Endothelial cell of umbilical vein (primary cell): ENCODE results near the gene SART3. TPM values are rescaled to one million over a fixed set of nuclear protein-coding genes. Genes with fewer than 3 reads are reported as not detected.

Experiments used
- BruUV-seq: library from RNA; stranded (reverse); fragments of 400-500 nt; replicated peaks from 2 replicates; lab custom pipeline; 2021; lab: Mats Ljungman, UMichigan
- CTCF ChIA-PET: fragments of 300-600, 350-600 bp; sonication (Branson Sonifier 250); formaldehyde crosslinking; loops from one replicate; lab custom pipeline; 2021; ENCODE audit warnings: antibody characterized with exemption, inconsistent platforms; lab: Charles Lee
- POLR2A ChIA-PET: fragments of 300-600, 350-600 bp; sonication (Branson Sonifier 250); formaldehyde crosslinking; loops from one replicate; lab custom pipeline; 2021; ENCODE audit warnings: antibody characterized with exemption, inconsistent platforms; lab: Charles Lee
- DNase-seq: peaks from one replicate; pipeline ENCODE4 v3.0.0-alpha.2; 2011; ENCODE audit warnings: low read depth, low spot score
- FAIRE-seq: peaks from 2 replicates; lab custom pipeline; 2011; peaks lifted over from hg19 to GRCh38; lab: Jason Lieb, UNC
- H2AFZ ChIP-seq: 2 replicates; pipeline ENCODE4 v1.6.0; 2012; ENCODE audit warnings: low read depth, low read length, control low read depth, inconsistent platforms
- H3K27ac ChIP-seq: 2 replicates; pipeline ENCODE4 v1.5.1; 2011; ENCODE audit warnings: low read depth, mild to moderate bottlenecking, control low read depth, low read length, moderate library complexity; ENCODE audit not compliant: insufficient read depth
- H3K27me3 ChIP-seq, 2 experiments: 2 replicates each; pipeline versions ENCODE4 v1.6.0 to v1.6.1; 2011; ENCODE audit warnings: low read length in 2 of 2, mixed read lengths in 1 of 2; ENCODE audit not compliant: control insufficient read depth in 2 of 2, insufficient read depth in 2 of 2
- H3K36me3 ChIP-seq, 2 experiments: 2 replicates in 1 of 2; 3 replicates in 1 of 2; pipeline ENCODE4 v1.5.1; 2011; ENCODE audit warnings: low read length in 2 of 2, mild to moderate bottlenecking in 1 of 2, moderate library complexity in 1 of 2; ENCODE audit not compliant: control insufficient read depth in 2 of 2, insufficient read depth in 2 of 2; ENCODE audit errors: extremely low read depth in 1 of 2
- H3K4me1 ChIP-seq: 3 replicates; pipeline ENCODE4 v1.5.1; 2011; ENCODE audit warnings: mild to moderate bottlenecking, low read length; ENCODE audit not compliant: control insufficient read depth, insufficient read depth; ENCODE audit errors: extremely low read depth
- H3K4me2 ChIP-seq: 2 replicates; pipeline ENCODE4 v1.6.1; 2011; ENCODE audit warnings: low read length, control low read depth, mixed read lengths; ENCODE audit not compliant: insufficient read depth
- H3K4me3 ChIP-seq, 3 experiments: fragments of 200-600 bp in 1 of 3; sonication (generic), shearing (Covaris generic) in 1 of 3; replicated peaks in 1 of 3; 2 replicates each; pipeline ENCODE4 v1.5.1; 2011 to 2016; ENCODE audit warnings: control low read depth in 3 of 3, low read length in 3 of 3, mild to moderate bottlenecking in 2 of 3, inconsistent platforms in 1 of 3, low read depth in 1 of 3, moderate library complexity in 1 of 3; ENCODE audit not compliant: insufficient read depth in 1 of 3
- H3K79me2 ChIP-seq: 2 replicates; pipeline ENCODE4 v1.6.0; 2012; ENCODE audit warnings: low read length, inconsistent platforms; ENCODE audit not compliant: control insufficient read depth, insufficient read depth
- H3K9ac ChIP-seq: replicated peaks from 2 replicates; pipeline ENCODE3; 2011; ENCODE audit warnings: low read length, control low read depth; ENCODE audit not compliant: insufficient read depth; ENCODE audit errors: extremely low read depth
- H3K9me1 ChIP-seq: replicated peaks from 3 replicates; pipeline ENCODE4 v1.6.0; 2011; ENCODE audit warnings: mild to moderate bottlenecking, low read length; ENCODE audit not compliant: control insufficient read depth, insufficient read depth; ENCODE audit errors: extremely low read depth
- H3K9me3 ChIP-seq: replicated peaks from 2 replicates; pipeline ENCODE4 v1.5.1; 2012; ENCODE audit warnings: low read length, inconsistent platforms; ENCODE audit not compliant: control insufficient read depth, insufficient read depth
- H4K20me1 ChIP-seq: replicated peaks from 2 replicates; pipeline ENCODE3; 2011; ENCODE audit warnings: mild to moderate bottlenecking, low read length; ENCODE audit not compliant: control insufficient read depth, insufficient read depth; ENCODE audit errors: extremely low read depth
- CTCF ChIP-seq, 2 donors: IDR thresholded peaks; 1 replicate in 1 of 2; 2 replicates in 1 of 2; pipeline ENCODE4 v1.5.1; 2011; ENCODE audit warnings: low read length in 2 of 2, mild to moderate bottlenecking in 2 of 2, moderate library complexity in 2 of 2, control low read depth in 1 of 2, inconsistent platforms in 1 of 2, low read depth in 1 of 2; ENCODE audit not compliant: insufficient read depth in 1 of 2; ENCODE audit errors: extremely low read depth in 1 of 2
- EZH2 ChIP-seq: IDR thresholded peaks from 2 replicates; pipeline ENCODE4 v1.6.1; 2012; ENCODE audit warnings: borderline replicate concordance, low read depth, mild to moderate bottlenecking, moderate library complexity, low read length, inconsistent platforms; ENCODE audit not compliant: severe bottlenecking
- FOS ChIP-seq: IDR thresholded peaks from 2 replicates; pipeline ENCODE4 v1.6.1; 2011; ENCODE audit warnings: mild to moderate bottlenecking, low read length, moderate library complexity, borderline replicate concordance; ENCODE audit not compliant: insufficient read depth
- GATA2 ChIP-seq: IDR thresholded peaks from 2 replicates; pipeline ENCODE4 v1.7.0; 2011; ENCODE audit warnings: low read depth, mild to moderate bottlenecking, moderate library complexity, mixed read lengths, low read length; ENCODE audit not compliant: insufficient read length, insufficient read depth
- JUN ChIP-seq: IDR thresholded peaks from 2 replicates; pipeline ENCODE4 v1.6.1; 2011; ENCODE audit warnings: borderline replicate concordance, low read depth; ENCODE audit not compliant: insufficient read length, insufficient read depth
- MAX ChIP-seq: IDR thresholded peaks from 2 replicates; pipeline ENCODE4 v1.6.1; 2011; ENCODE audit not compliant: insufficient read depth, insufficient read length
- MYC ChIP-seq: IDR thresholded peaks from one replicate; pipeline ENCODE4 v1.6.1; 2011; ENCODE audit warnings: mild to moderate bottlenecking, low read depth, low read length
- POLR2A ChIP-seq: IDR thresholded peaks from 2 replicates; pipeline ENCODE4 v1.6.1; 2012; ENCODE audit warnings: low read depth, mild to moderate bottlenecking, control low read depth, low read length
- POLR2AphosphoS5 ChIP-seq: IDR thresholded peaks from 2 replicates; pipeline ENCODE4 v1.6.1; 2012; ENCODE audit warnings: low read depth, mild to moderate bottlenecking, control low read depth, low read length, moderate library complexity; ENCODE audit not compliant: insufficient read depth
- dilution Hi-C: fragments of 300-500 bp; cut with MboI; formaldehyde crosslinking; loops from one replicate; pipeline ENCODE4 v1.15.0; 2019; ENCODE audit warnings: low sequenced_read_pairs; ENCODE audit not compliant: extremely low pct_ligation_motif_present
- intact Hi-C: fragments of 100-400 bp; cut with micrococcal nuclease; formaldehyde crosslinking; loops from one replicate; pipeline ENCODE4 v1.10.0; 2022
- polyA plus RNA-seq, 4 experiments: library from polyadenylated mRNA; depleted of rRNA in 3 of 4; stranded (reverse) in 3 of 4; unstranded in 1 of 4; fragments of >200 nt; gene quantifications; 2 replicates each; pipeline versions ENCODE4 v1.2.1 to v1.2.3, GENCODE V29; 2011 to 2012; ENCODE audit warnings: missing spikeins in 1 of 4
- total RNA-seq: library from RNA; stranded (reverse); gene quantifications from 2 replicates; pipeline ENCODE4 v1.2.3, GENCODE V29; 2021

SART3 gene
- total and polyA plus RNA-seq, 2 donors (not counting 3 experiments of a cell fraction or from before 2014, with no cell fraction given), result 13.9 to 50.7 TPM

GRCh38 chr12:108568338-108569154, 7.6 kb upstream of the SART3 start:
- POLR2A ChIA-PET, result no interaction called here
- no peak overlapping the region for H3K4me2 ChIP-seq
- H3K79me2 ChIP-seq, result no peaks in the 10 kb centered on the region
- H2AFZ ChIP-seq, result no peak overlapping the region
- no peak overlapping the region for H3K27ac ChIP-seq
- dilution Hi-C loops (no loop called here), intact Hi-C loops (no loop called here)
- no peak for DNase-seq
- H3K4me1 ChIP-seq, result peaks cover 17% of the 10 kb centered on the region
- CTCF ChIA-PET, result interaction anchor here (1.1 to 7.4 kb wide), 3 partner anchors 8 to 48 kb away, joined by 3 to 86 read pairs (median 3); no protein-coding TSS in a partner anchor
- H3K9me1 ChIP-seq, result no peaks in the 10 kb centered on the region
- BruUV-seq, result no TSS peak
- no peak for TF ChIP-seq EZH2
- no peak for TF ChIP-seq MYC
- TF ChIP-seq CTCF (IDR thresholded peaks at IDR 0.05; ENCODE audit: extremely low read depth in 1 of 2, insufficient read depth in 1 of 2, low read depth in 1 of 2, low read length in 2 of 2), result no peak
- TF ChIP-seq POLR2A, result no peak
- no peak for TF ChIP-seq POLR2AphosphoS5
- no peak for TF ChIP-seq GATA2
- no peak for TF ChIP-seq FOS
- no peak for TF ChIP-seq MAX
- no peak for TF ChIP-seq JUN
- H4K20me1 ChIP-seq, result no peaks in the 10 kb centered on the region
- no peak for FAIRE-seq
- peaks cover 15 to 17% of the 10 kb centered on the region in 2 experiments for H3K36me3 ChIP-seq
- H3K4me3 ChIP-seq, result no peak overlapping the region
- no peak overlapping the region for H3K9ac ChIP-seq
- H3K27me3 ChIP-seq, result no peaks in the 10 kb centered on the region
- no peaks in the 10 kb centered on the region for H3K9me3 ChIP-seq
